OCI-LY7 (cell line): ENCODE measurements around the gene HLA-DMA.

ENCODE experiments used
- CTCF ChIP-seq: fragments of 200-600 bp; sonication (generic); conservative IDR thresholded peaks from 2 replicates; pipeline ENCODE4 v1.5.1; 2014; ENCODE audit warnings: mild to moderate bottlenecking, antibody characterized with exemption, low read length, moderate library complexity, mixed read lengths
- EZH2phosphoT487 ChIP-seq: fragments of 200-600 bp; sonication (generic); IDR thresholded peaks from 2 replicates; pipeline ENCODE4 v1.6.1; 2018; ENCODE audit warnings: low read depth, borderline replicate concordance, mild to moderate bottlenecking, mixed run types, antibody characterized with exemption, low read length, moderate library complexity, mixed read lengths

GRCh38 chr6:33001685-33002084 lies 48.8 kb upstream of the HLA-DMA start:
- no peak for TF ChIP-seq CTCF
- no peak for TF ChIP-seq EZH2phosphoT487
